ENCODE measurements around the gene KRTAP9-8.
"Not testable (repeated sequence)": the region's sequence is repeated elsewhere in the genome, so short reads cannot be mapped to it uniquely, and the experiment has no call there.

The KRTAP9-8 gene

GRCh38 chr17:41237949-41238437 lies at the start of gene KRTAP9-8:
KRTAP9-8 (plus strand) TSS chr17:41237999; CDS start chr17:41238052, 53 bp downstream.
- not testable (repeated sequence) for H3K36me3 ChIP-seq; H3K9me3 ChIP-seq (ENCODE audit: severe bottlenecking); DNase-seq

DNA sequence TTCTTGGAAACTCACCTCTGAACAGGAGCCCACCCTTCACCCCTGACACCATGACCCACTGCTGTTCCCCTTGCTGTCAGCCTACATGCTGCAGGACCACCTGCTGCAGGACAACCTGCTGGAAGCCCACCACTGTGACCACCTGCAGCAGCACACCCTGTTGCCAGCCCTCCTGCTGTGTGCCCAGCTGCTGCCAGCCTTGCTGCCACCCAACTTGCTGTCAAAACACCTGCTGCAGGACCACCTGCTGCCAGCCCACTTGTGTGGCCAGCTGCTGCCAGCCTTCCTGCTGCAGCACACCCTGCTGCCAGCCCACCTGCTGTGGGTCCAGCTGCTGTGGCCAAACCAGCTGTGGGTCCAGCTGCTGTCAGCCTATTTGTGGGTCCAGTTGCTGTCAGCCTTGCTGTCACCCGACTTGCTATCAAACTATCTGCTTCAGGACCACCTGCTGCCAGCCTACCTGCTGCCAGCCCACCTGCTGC lies 47.9 kb upstream of the KRTAP9-8 start, which contains the start of gene KRTAP9-1:
Gene KRTAP9-1 (plus strand): TSS at position 51 of the 482 bp plus-strand sequence. CDS start 0 bp downstream, at position 51.
- DNase-seq; H3K27ac ChIP-seq; H3K36me3 ChIP-seq; H3K4me3 ChIP-seq (ENCODE audit: low read depth, low read length); H3K9me3 ChIP-seq (ENCODE audit: severe bottlenecking): not testable (repeated sequence)
- H3K27me3 ChIP-seq (ENCODE audit: insufficient read depth, low read depth, severe bottlenecking) = peaks cover 77% of the 10 kb centered on the region

More at GRCh38 chr17:41237949-41238437, at the start of gene KRTAP9-8:
- H3K27me3 ChIP-seq (ENCODE audit: insufficient read depth, low read depth, severe bottlenecking) = peaks cover 56% of the 10 kb centered on the region
- H3K27ac ChIP-seq; H3K4me3 ChIP-seq (ENCODE audit: low read depth, low read length): not testable (repeated sequence)

- peaks cover 78% of the 10 kb centered on the region for H3K27me3 ChIP-seq (ENCODE audit: insufficient read depth, low read depth, severe bottlenecking)
- no peaks in the 10 kb centered on the region for H3K36me3 ChIP-seq
- no peak overlapping the region for H3K4me3 ChIP-seq (ENCODE audit: low read depth, low read length)
- no peak for DNase-seq
- H3K27ac ChIP-seq = no peak overlapping the region
- H3K9me3 ChIP-seq (ENCODE audit: severe bottlenecking) = peaks cover 6% of the 10 kb centered on the region
- TF ChIP-seq, protein P1, sequence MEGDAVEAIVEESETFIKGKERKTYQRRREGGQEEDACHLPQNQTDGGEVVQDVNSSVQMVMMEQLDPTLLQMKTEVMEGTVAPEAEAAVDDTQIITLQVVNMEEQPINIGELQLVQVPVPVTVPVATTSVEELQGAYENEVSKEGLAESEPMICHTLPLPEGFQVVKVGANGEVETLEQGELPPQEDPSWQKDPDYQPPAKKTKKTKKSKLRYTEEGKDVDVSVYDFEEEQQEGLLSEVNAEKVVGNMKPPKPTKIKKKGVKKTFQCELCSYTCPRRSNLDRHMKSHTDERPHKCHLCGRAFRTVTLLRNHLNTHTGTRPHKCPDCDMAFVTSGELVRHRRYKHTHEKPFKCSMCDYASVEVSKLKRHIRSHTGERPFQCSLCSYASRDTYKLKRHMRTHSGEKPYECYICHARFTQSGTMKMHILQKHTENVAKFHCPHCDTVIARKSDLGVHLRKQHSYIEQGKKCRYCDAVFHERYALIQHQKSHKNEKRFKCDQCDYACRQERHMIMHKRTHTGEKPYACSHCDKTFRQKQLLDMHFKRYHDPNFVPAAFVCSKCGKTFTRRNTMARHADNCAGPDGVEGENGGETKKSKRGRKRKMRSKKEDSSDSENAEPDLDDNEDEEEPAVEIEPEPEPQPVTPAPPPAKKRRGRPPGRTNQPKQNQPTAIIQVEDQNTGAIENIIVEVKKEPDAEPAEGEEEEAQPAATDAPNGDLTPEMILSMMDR (IDR thresholded peaks at IDR 0.05; ENCODE audit: low read depth, low read length) = no peak
These were observed 47.5 kb upstream of the KRTAP9-8 start for GRCh38 chr17:41190328-41190727.

GRCh38 chr17:41196068-41196467 lies 41.7 kb upstream of the KRTAP9-8 start:
- DNase-seq = no peak
- Histone ChIP-seq H3K36me3 (no peaks in the 10 kb centered on the region), H3K9me3 (ENCODE audit: severe bottlenecking) (peaks cover 15% of the 10 kb centered on the region), H3K27ac (no peak overlapping the region), H3K27me3 (ENCODE audit: insufficient read depth, low read depth, severe bottlenecking) (peaks cover 66% of the 10 kb centered on the region), H3K4me3 (ENCODE audit: low read depth, low read length) (no peak overlapping the region)
- TF ChIP-seq, protein P1 (IDR thresholded peaks at IDR 0.05; ENCODE audit: low read depth, low read length) = no peak

DNA sequence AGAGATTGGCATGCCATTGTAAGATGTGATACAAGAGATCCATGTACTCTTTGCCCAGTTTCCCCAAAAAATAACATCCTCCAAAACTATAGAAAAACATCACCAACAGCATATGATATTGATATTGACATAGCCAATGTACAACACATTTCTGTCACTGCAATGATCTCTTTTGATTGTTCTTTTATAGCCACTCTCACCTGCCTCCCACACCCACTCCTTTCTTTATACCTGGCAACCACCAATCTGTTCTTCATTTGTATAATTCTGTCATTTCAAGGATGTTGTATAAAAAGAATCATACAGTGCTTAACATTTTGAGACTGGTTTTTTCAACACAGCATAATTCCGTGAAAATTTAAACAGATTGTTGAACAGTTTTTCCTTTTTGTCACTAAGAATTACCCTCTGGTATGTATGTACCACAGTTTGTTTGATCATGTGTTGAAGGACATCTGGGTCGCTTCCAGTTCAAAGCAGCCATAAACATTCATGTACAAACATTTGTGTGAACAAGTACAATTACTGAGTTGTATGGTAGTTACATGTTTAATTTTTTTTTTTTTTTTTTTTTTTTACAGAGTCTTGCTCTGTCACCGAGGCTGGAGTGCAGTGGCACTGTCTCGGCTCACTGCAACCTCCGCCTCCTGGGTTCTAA lies 38.2 kb upstream of the KRTAP9-8 start:
- DNase-seq = no peak
- no peak overlapping the region for H3K4me3 ChIP-seq (ENCODE audit: low read depth, low read length)
- no peaks in the 10 kb centered on the region for H3K36me3 ChIP-seq
- TF ChIP-seq, protein P1 (IDR thresholded peaks at IDR 0.05; ENCODE audit: low read depth, low read length) = no peak
- H3K27me3 ChIP-seq (ENCODE audit: insufficient read depth, low read depth, severe bottlenecking) = peaks cover 47% of the 10 kb centered on the region
- H3K9me3 ChIP-seq (ENCODE audit: severe bottlenecking) = peaks cover 15% of the 10 kb centered on the region
- no peak overlapping the region for H3K27ac ChIP-seq

- Histone ChIP-seq H3K27ac (no peak overlapping the region), H3K9me3 (ENCODE audit: severe bottlenecking) (peaks cover 11% of the 10 kb centered on the region), H3K27me3 (ENCODE audit: insufficient read depth, low read depth, severe bottlenecking) (peaks cover 99% of the 10 kb centered on the region), H3K4me3 (ENCODE audit: low read depth, low read length) (no peak overlapping the region), H3K36me3 (no peaks in the 10 kb centered on the region)
- TF ChIP-seq, protein P1 (IDR thresholded peaks at IDR 0.05; ENCODE audit: low read depth, low read length) = no peak
- DNase-seq = no peak
These were observed 25.8 kb upstream of the KRTAP9-8 start for GRCh38 chr17:41211845-41212466.
